GM12891 (cell line): Measurements from ENCODE around the gene NLK.
"Not testable (repeated sequence)": the region's sequence is repeated elsewhere in the genome, so short reads cannot be mapped to it uniquely, and the experiment has no call there.

Experiments
- DNase-seq: peaks from one replicate; pipeline ENCODE4 v3.0.0; 2011; ENCODE audit warnings: low spot score; ENCODE audit not compliant: insufficient read length
- FAIRE-seq: peaks from 2 replicates; lab custom pipeline; 2011; peaks lifted over from hg19 to GRCh38; lab: Jason Lieb, UNC
- PAX5 ChIP-seq: IDR thresholded peaks from 2 replicates; pipeline ENCODE4 v1.6.1; 2011; ENCODE audit warnings: low read length, moderate library complexity, mild to moderate bottlenecking; ENCODE audit not compliant: insufficient read depth, severe bottlenecking
- POLR2A ChIP-seq: IDR thresholded peaks from 2 replicates; pipeline ENCODE4 v1.6.1; 2011; ENCODE audit warnings: low read depth, low read length, control low read depth
- POLR2AphosphoS5 ChIP-seq: IDR thresholded peaks from 2 replicates; pipeline ENCODE4 v1.6.1; 2011; ENCODE audit warnings: low read depth, low read length, control low read depth
- POU2F2 ChIP-seq: IDR thresholded peaks from 2 replicates; pipeline ENCODE4 v1.6.1; 2011; ENCODE audit warnings: low read depth, mild to moderate bottlenecking, control low read depth, low read length, moderate library complexity
- SPI1 ChIP-seq: IDR thresholded peaks from 2 replicates; pipeline ENCODE4 v1.6.1; 2011; ENCODE audit warnings: low read depth, low read length, control low read depth
- TAF1 ChIP-seq: IDR thresholded peaks from 2 replicates; pipeline ENCODE4 v1.6.1; 2011; ENCODE audit warnings: low read depth, low read length, control low read depth

The NLK gene

GRCh38 chr17:28071179-28071578 is 28.7 kb downstream of the NLK start:
- DNase-seq (no peak), FAIRE-seq (no peak)
- TF ChIP-seq TAF1: no peak
- TF ChIP-seq SPI1: no peak
- no peak for TF ChIP-seq PAX5
- TF ChIP-seq POLR2AphosphoS5: no peak
- no peak for TF ChIP-seq POU2F2
- no peak for TF ChIP-seq POLR2A

GRCh38 chr17:28071891-28072606 is 29.6 kb downstream of the NLK start:
- no peak for TF ChIP-seq POLR2A
- no peak for TF ChIP-seq PAX5
- TF ChIP-seq TAF1: no peak
- TF ChIP-seq SPI1: no peak
- no peak for TF ChIP-seq POU2F2
- TF ChIP-seq POLR2AphosphoS5: no peak
- FAIRE-seq (peak; percentile 13), DNase-seq (no peak)

- FAIRE-seq: no peak
These were observed 30.6 kb downstream of the NLK start for GRCh38 chr17:28072936-28073533.

GRCh38 chr17:28074010-28074409 is 31.5 kb downstream of the NLK start:
- TF ChIP-seq POLR2A: no peak
- no peak for FAIRE-seq
- DNase-seq: no peak

More at GRCh38 chr17:28072936-28073533, 30.6 kb downstream of the NLK start:
- no peak for DNase-seq
- no peak for TF ChIP-seq POLR2AphosphoS5
- no peak for TF ChIP-seq PAX5
- no peak for TF ChIP-seq POLR2A
- TF ChIP-seq SPI1: no peak
- TF ChIP-seq POU2F2: no peak

- no peak for FAIRE-seq
- no peak for DNase-seq
- TF ChIP-seq SPI1 (peak; percentile 18; the same call in 1 of the 2 replicates), TAF1 (no peak)
These were observed 33.7 kb downstream of the NLK start for GRCh38 chr17:28076144-28076543.

GRCh38 chr17:28077140-28077539 is 34.7 kb downstream of the NLK start:
- not testable (repeated sequence) for DNase-seq, FAIRE-seq

- FAIRE-seq (no peak), DNase-seq (no peak)
- TF ChIP-seq TAF1 (no peak), PAX5 (no peak), SPI1 (no peak), POU2F2 (no peak), POLR2A (no peak), POLR2AphosphoS5 (no peak)
These were observed 36.1 kb downstream of the NLK start for GRCh38 chr17:28078341-28079229.

- FAIRE-seq (no peak), DNase-seq (no peak)
- TF ChIP-seq POLR2A (no peak), POLR2AphosphoS5 (no peak), SPI1 (no peak), POU2F2 (no peak), PAX5 (no peak), TAF1 (no peak)
These were observed 39.0 kb downstream of the NLK start for GRCh38 chr17:28081467-28081866.

GRCh38 chr17:28085766-28086165 is 43.3 kb downstream of the NLK start:
- no peak for DNase-seq
- FAIRE-seq: no peak
- TF ChIP-seq TAF1: no peak
- TF ChIP-seq SPI1: no peak
- no peak for TF ChIP-seq POU2F2
- TF ChIP-seq PAX5: no peak
- TF ChIP-seq POLR2A: no peak
- no peak for TF ChIP-seq POLR2AphosphoS5

- TF ChIP-seq POLR2AphosphoS5 (no peak), POU2F2 (no peak), PAX5 (no peak), SPI1 (no peak), POLR2A (no peak), TAF1 (no peak)
- DNase-seq: no peak
- no peak for FAIRE-seq
These were observed 44.0 kb downstream of the NLK start for GRCh38 chr17:28086519-28086918.
